Measurements from ENCODE around the gene KIAA1328.

Gene KIAA1328

DNA sequence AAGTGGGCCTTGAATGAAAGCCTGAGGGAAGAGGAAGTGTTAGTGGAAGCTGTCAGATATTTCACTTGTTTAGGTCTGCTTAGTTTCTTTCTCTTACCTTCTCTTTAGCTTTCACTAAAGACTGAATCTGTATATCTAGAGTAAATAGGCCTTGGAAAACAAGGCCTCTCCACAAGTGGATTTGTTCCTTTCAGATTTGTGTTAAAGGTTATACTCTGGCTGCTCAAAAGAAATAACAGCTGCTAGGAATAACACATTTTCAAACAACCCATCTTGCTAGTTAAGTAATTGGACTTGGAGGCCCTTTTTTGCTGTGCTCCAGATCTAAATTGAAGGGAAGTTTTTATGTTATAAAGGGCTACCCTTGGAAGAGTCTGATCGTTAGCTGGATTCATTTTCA lies 236.3 kb downstream of the KIAA1328 start:
- Histone ChIP-seq H3K4me3 (ENCODE audit: low read length) (no peak overlapping the region), H3K9ac (ENCODE audit: low read depth, low read length) (no peak overlapping the region), H3K36me3 (ENCODE audit: insufficient read depth, low read depth, low read length) (no peaks in the 10 kb centered on the region), H3K9me3 (ENCODE audit: insufficient read depth, low read depth, low read length) (no peaks in the 10 kb centered on the region), H3K4me1 (ENCODE audit: insufficient read depth, low read length) (no peaks in the 10 kb centered on the region), H3K27me3 (ENCODE audit: insufficient read depth, low read length) (no peaks in the 10 kb centered on the region), H3K27ac (ENCODE audit: low read length) (no peak overlapping the region)

DNA sequence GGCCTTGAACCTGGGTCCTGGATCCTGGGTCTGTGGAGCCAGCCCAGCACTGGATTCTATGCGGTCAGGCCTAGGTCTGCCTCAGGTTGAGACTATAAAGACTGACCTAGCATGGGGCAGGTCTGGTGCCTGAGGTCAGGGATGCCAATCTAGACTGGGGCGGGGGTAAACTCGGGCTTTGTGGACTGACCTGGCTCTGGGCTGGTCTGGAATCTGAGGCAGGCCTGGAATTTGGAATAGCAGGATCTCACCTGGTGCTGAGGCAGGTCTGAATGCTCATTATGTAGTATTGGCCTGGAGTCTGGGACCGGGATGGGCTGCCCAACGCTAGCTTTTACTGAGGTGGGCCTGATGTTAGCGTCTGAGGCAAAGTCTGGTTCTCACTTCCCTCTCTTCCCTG lies 256.0 kb downstream of the KIAA1328 start:
- no peak overlapping the region for H3K4me3 ChIP-seq (ENCODE audit: low read length)
- no peaks in the 10 kb centered on the region for H3K27me3 ChIP-seq (ENCODE audit: insufficient read depth, low read length)
- peaks cover 6% of the 10 kb centered on the region; the same call in 1 of the 2 replicates for H3K4me1 ChIP-seq (ENCODE audit: insufficient read depth, low read length)
- H3K9me3 ChIP-seq (ENCODE audit: insufficient read depth, low read depth, low read length), result no peaks in the 10 kb centered on the region
- no peaks in the 10 kb centered on the region for H3K36me3 ChIP-seq (ENCODE audit: insufficient read depth, low read depth, low read length)
- H3K27ac ChIP-seq (ENCODE audit: low read length), result peak overlapping the region; percentile 30
- H3K9ac ChIP-seq (ENCODE audit: low read depth, low read length), result 0 out of 2 replicates have a peak overlapping the region, but pooled peaks have one; percentile 22

DNA sequence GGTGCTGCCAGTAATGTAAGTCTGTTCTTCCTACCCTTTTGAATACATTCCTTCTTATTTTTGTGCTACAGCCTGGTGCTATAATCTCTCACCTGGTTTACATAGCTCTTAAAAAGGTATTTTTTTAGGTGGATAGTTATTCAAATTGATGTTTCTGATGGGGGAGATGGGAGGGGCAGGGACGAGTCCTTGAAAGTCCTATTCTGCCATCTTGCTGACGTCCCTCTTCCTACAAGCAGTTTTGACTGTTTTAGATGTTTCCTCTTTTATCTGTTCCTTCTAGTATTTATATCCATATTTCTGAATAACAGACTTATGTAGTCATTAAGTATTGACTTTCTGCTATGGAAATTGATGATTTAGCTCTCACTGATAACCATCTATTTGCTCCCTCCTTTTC lies 256.4 kb downstream of the KIAA1328 start:
- H3K27me3 ChIP-seq (ENCODE audit: insufficient read depth, low read length), result no peaks in the 10 kb centered on the region
- H3K36me3 ChIP-seq (ENCODE audit: insufficient read depth, low read depth, low read length), result no peaks in the 10 kb centered on the region
- no peak overlapping the region for H3K4me3 ChIP-seq (ENCODE audit: low read length)
- peaks cover 6% of the 10 kb centered on the region; the same call in 1 of the 2 replicates for H3K4me1 ChIP-seq (ENCODE audit: insufficient read depth, low read length)
- peak overlapping the region; percentile 30 for H3K27ac ChIP-seq (ENCODE audit: low read length)
- H3K9me3 ChIP-seq (ENCODE audit: insufficient read depth, low read depth, low read length), result no peaks in the 10 kb centered on the region
- 0 out of 2 replicates have a peak overlapping the region, but pooled peaks have one; percentile 22 for H3K9ac ChIP-seq (ENCODE audit: low read depth, low read length)

DNA sequence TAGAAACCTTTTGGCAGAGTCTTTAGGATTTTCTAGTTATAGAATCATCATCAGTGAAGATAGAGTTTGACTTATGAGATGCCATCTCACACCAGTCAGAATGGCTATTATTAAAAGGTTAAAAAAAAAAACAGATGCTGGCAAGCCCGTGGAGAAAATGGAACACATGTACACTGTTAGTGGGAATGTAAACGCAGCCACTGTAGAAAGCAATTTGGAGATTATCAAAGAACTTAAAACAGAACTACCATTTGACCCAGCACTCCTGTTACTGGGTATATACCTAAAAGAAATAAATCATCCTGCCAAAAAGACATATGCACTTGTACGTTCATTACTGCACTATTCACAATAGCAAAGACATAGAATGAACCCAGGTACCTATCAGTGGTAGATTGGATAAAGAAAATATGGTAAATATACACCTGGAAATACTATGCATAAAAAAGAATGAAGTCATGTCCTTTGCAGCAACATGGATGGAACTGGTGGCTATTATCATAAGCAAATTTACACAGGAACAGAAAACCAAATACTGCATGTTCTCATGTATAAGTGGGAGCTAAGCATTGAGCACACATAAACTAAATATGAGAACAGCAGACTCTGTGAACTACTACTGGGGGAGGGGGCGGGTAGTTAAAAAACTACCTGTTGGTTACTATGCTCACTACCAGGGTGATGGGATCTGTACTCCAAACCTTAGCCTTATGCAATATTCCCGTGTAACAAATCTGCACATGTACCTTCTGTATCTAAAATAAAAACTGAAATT lies 279.0 kb downstream of the KIAA1328 start:
- Histone ChIP-seq H3K4me3 (ENCODE audit: low read length) (no peak overlapping the region), H3K4me1 (ENCODE audit: insufficient read depth, low read length) (no peaks in the 10 kb centered on the region), H3K36me3 (ENCODE audit: insufficient read depth, low read depth, low read length) (no peaks in the 10 kb centered on the region), H3K27ac (ENCODE audit: low read length) (no peak overlapping the region), H3K9me3 (ENCODE audit: insufficient read depth, low read depth, low read length) (peaks cover 16% of the 10 kb centered on the region), H3K27me3 (ENCODE audit: insufficient read depth, low read length) (no peaks in the 10 kb centered on the region), H3K9ac (ENCODE audit: low read depth, low read length) (no peak overlapping the region)

DNA sequence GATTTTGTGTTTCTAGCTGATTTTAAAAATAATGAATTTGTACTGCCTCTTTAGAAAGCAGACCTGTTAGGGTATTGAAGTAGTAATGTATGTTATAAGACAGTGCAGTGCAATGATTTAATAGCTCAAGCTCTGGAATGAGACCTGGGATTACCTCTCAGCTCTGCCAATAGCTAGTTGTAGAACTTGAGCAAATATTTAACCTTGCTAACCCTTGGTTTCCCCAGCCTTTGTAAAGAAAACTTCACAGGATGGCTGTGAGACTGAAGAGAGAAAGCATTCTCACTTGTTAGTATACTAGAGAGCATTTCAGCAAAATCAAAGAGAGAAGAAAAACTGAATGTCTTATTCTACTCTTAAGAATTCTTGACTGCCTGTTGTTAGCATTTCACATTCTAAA lies 293.9 kb downstream of the KIAA1328 start:
- H3K4me3 ChIP-seq (ENCODE audit: low read length), result no peak overlapping the region
- no peak overlapping the region for H3K9ac ChIP-seq (ENCODE audit: low read depth, low read length)
- H3K9me3 ChIP-seq (ENCODE audit: insufficient read depth, low read depth, low read length), result no peaks in the 10 kb centered on the region
- no peaks in the 10 kb centered on the region for H3K27me3 ChIP-seq (ENCODE audit: insufficient read depth, low read length)
- peaks cover 6% of the 10 kb centered on the region; the same call in 1 of the 2 replicates for H3K4me1 ChIP-seq (ENCODE audit: insufficient read depth, low read length)
- H3K36me3 ChIP-seq (ENCODE audit: insufficient read depth, low read depth, low read length), result no peaks in the 10 kb centered on the region
- H3K27ac ChIP-seq (ENCODE audit: low read length), result no peak overlapping the region

DNA sequence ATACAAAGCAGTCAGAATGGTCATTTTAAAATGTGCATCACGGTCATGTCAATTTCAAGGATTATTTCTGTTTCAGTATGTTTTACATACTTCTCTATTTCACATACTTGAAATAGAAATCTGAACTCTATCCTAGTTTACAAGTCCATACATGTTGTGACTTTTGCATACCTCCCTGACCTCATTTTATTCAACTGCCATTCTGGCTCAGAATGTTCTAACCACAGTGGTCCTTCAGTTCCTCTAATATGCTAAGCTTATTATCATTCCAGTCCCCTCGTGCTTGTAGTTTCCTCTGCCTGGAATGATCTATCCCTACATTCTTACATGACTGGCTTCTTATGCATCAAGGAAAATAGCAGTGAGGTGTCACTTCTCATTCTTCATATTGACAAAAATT lies 295.6 kb downstream of the KIAA1328 start:
- Histone ChIP-seq H3K9ac (ENCODE audit: low read depth, low read length) (no peak overlapping the region), H3K4me3 (ENCODE audit: low read length) (no peak overlapping the region), H3K36me3 (ENCODE audit: insufficient read depth, low read depth, low read length) (no peaks in the 10 kb centered on the region), H3K27ac (ENCODE audit: low read length) (no peak overlapping the region), H3K27me3 (ENCODE audit: insufficient read depth, low read length) (no peaks in the 10 kb centered on the region), H3K4me1 (ENCODE audit: insufficient read depth, low read length) (peaks cover 6% of the 10 kb centered on the region; the same call in 1 of the 2 replicates), H3K9me3 (ENCODE audit: insufficient read depth, low read depth, low read length) (no peaks in the 10 kb centered on the region)

DNA sequence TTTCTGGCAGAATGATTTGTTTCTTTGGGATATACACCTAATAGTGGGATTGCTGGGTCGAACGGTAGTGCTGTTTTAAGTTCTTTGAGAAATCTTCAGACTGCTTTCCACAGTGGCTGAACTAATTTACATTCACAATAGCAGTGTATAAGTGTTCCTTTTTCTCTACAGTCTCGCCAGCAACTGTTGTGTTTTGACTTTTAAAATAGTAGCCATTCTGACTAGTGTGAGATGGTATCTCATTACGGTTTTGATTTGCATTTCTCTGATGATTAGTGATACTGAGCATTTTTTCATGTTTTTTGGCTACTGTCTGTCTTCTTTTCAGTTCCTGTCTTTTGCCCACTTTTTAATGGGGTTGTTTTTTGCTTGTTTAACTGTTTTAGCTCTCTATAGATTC lies 306.2 kb downstream of the KIAA1328 start:
- Histone ChIP-seq H3K4me1 (ENCODE audit: insufficient read depth, low read length) (peaks cover 10% of the 10 kb centered on the region; the same call in 1 of the 2 replicates), H3K27ac (ENCODE audit: low read length) (no peak overlapping the region), H3K4me3 (ENCODE audit: low read length) (no peak overlapping the region), H3K9ac (ENCODE audit: low read depth, low read length) (no peak overlapping the region), H3K27me3 (ENCODE audit: insufficient read depth, low read length) (no peaks in the 10 kb centered on the region), H3K9me3 (ENCODE audit: insufficient read depth, low read depth, low read length) (no peaks in the 10 kb centered on the region), H3K36me3 (ENCODE audit: insufficient read depth, low read depth, low read length) (no peaks in the 10 kb centered on the region)

DNA sequence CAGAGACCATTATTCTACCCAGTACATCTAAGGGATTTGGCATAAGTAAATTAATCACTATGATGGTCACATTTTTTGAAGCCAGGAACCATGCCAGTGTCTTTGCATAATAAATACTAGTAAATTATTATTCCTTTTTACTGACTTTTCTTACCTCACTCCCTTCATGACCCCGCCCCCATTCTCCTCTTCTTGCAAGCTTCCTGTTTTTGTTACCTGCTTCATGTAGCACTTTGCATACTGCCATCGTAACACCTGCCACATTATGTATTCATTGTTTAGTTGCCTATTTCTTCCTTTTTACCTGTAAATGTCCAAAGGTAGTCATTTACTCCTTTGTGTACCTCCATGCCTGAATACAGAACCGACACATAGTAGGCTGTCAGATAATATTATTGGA lies 309.5 kb downstream of the KIAA1328 start:
- Histone ChIP-seq H3K27ac (ENCODE audit: low read length) (no peak overlapping the region), H3K27me3 (ENCODE audit: insufficient read depth, low read length) (no peaks in the 10 kb centered on the region), H3K4me3 (ENCODE audit: low read length) (no peak overlapping the region), H3K9ac (ENCODE audit: low read depth, low read length) (no peak overlapping the region), H3K4me1 (ENCODE audit: insufficient read depth, low read length) (peaks cover 11% of the 10 kb centered on the region; the same call in 1 of the 2 replicates), H3K9me3 (ENCODE audit: insufficient read depth, low read depth, low read length) (no peaks in the 10 kb centered on the region), H3K36me3 (ENCODE audit: insufficient read depth, low read depth, low read length) (no peaks in the 10 kb centered on the region)

DNA sequence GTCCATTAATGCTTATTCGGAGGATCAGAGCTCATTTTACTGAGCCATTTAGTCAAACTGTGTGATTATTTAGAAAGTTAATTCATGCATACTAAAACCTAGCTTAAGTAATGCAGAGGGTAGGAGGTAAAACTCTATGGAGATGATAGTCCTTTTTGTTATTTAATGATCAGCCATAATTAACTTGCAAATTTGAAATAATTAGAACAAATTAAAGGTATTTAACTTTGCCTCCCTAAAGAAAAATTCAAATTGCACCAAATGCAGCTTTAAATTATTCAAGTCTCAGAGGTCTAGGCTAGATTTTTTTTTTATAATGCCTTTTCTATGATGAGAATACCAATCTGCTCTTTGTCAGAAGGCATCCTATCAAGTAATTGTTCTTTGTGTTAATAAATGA lies 310.9 kb downstream of the KIAA1328 start:
- Histone ChIP-seq H3K4me1 (ENCODE audit: insufficient read depth, low read length) (peaks cover 11% of the 10 kb centered on the region; the same call in 1 of the 2 replicates), H3K27ac (ENCODE audit: low read length) (no peak overlapping the region), H3K27me3 (ENCODE audit: insufficient read depth, low read length) (no peaks in the 10 kb centered on the region), H3K36me3 (ENCODE audit: insufficient read depth, low read depth, low read length) (no peaks in the 10 kb centered on the region), H3K9me3 (ENCODE audit: insufficient read depth, low read depth, low read length) (no peaks in the 10 kb centered on the region), H3K4me3 (ENCODE audit: low read length) (no peak overlapping the region), H3K9ac (ENCODE audit: low read depth, low read length) (no peak overlapping the region)

DNA sequence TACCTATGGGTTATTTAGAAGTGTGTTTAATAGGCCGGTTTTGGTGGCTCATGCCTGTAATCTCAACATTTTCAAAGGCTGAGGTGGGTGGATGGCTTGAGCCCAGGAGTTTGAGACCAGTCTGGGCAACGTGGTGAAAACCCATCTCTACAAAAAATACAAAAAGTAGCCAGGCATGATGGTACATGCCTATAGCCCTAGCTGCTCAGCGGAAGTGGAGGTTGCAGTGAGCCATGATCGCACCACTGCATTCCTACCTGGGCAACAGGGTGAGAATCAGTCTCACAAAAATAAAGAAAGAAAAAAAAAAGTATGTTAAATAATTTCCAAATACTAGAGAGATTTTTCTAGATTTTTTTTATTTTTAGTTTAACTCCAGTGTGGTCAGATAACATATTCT lies 316.0 kb downstream of the KIAA1328 start:
- Histone ChIP-seq H3K4me3 (ENCODE audit: low read length) (no peak overlapping the region), H3K4me1 (ENCODE audit: insufficient read depth, low read length) (peaks cover 4% of the 10 kb centered on the region; the same call in 1 of the 2 replicates), H3K27ac (ENCODE audit: low read length) (no peak overlapping the region), H3K36me3 (ENCODE audit: insufficient read depth, low read depth, low read length) (no peaks in the 10 kb centered on the region), H3K9me3 (ENCODE audit: insufficient read depth, low read depth, low read length) (no peaks in the 10 kb centered on the region), H3K27me3 (ENCODE audit: insufficient read depth, low read length) (no peaks in the 10 kb centered on the region), H3K9ac (ENCODE audit: low read depth, low read length) (no peak overlapping the region)

DNA sequence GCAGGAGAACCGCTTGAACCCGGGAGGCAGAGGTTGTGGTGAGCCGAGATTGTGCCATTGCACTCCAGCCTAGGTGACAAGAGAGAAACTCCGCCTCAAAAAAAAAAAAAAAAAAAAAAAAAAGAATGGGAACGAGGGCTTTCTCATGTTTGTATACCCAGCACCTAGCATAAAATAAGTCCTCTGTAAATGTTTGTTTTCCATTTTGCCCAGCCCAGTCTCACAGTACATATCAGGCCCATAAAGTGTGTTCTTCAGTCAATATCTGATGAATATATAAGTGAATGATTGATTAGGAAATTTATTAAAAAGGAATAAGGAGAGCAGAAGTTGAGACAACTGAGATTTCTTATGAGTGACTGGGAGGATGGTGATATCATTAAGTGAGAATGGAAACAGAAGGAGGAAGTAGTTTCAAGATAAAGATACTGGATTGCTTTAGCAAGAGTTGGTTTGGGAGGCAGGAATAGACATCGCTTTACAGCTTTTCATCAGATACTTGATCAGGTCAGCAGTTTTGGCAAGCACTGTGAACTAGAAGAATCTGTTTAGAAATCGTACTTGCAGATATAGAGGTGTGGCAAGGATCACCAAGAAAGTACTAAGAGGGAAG lies 327.5 kb downstream of the KIAA1328 start:
- H3K27ac ChIP-seq (ENCODE audit: low read length), result no peak overlapping the region
- peaks cover 37% of the 10 kb centered on the region; the same call in 1 of the 2 replicates for H3K4me1 ChIP-seq (ENCODE audit: insufficient read depth, low read length)
- no peaks in the 10 kb centered on the region for H3K27me3 ChIP-seq (ENCODE audit: insufficient read depth, low read length)
- H3K9ac ChIP-seq (ENCODE audit: low read depth, low read length), result peak overlapping the region; percentile 33; the same call in 1 of the 2 replicates
- H3K4me3 ChIP-seq (ENCODE audit: low read length), result no peak overlapping the region
- H3K9me3 ChIP-seq (ENCODE audit: insufficient read depth, low read depth, low read length), result no peaks in the 10 kb centered on the region
- no peaks in the 10 kb centered on the region for H3K36me3 ChIP-seq (ENCODE audit: insufficient read depth, low read depth, low read length)
